Cardiac muscle cell (in vitro differentiated cells and primary cell): ENCODE results near the gene CACNA1E. TPM values are rescaled to one million over a fixed set of nuclear protein-coding genes. Genes with fewer than 3 reads are reported as not detected.

ENCODE experiments used
- DNase-seq, 2 donors: peaks; one replicate each; pipeline versions ENCODE4 v3.0.0 to v3.0.0-alpha.2; 2010 to 2017; ENCODE audit warnings: low read depth in 1 of 2, low spot score in 1 of 2
- H3K27ac ChIP-seq: fragments of 200-600 bp; sonication (generic); 2 replicates; pipeline ENCODE4 v1.5.1; 2016
- H3K27me3 ChIP-seq: fragments of 200-600 bp; sonication (generic); 2 replicates; pipeline ENCODE4 v1.6.0; 2016; ENCODE audit warnings: control low read depth
- H3K36me3 ChIP-seq: fragments of 200-600 bp; sonication (generic); 2 replicates; pipeline ENCODE4 v1.5.1; 2016; ENCODE audit warnings: control low read depth
- H3K4me1 ChIP-seq: fragments of 200-600 bp; sonication (generic); 2 replicates; pipeline ENCODE4 v1.8.1; 2017; ENCODE audit warnings: low read depth, mild to moderate bottlenecking, mixed run types
- H3K4me3 ChIP-seq: fragments of 200-600 bp; sonication (generic); 2 replicates; pipeline ENCODE4 v1.5.1; 2016; ENCODE audit warnings: mild to moderate bottlenecking
- H3K9me3 ChIP-seq: fragments of 200-600 bp; sonication (generic); 2 replicates; pipeline ENCODE4 v1.5.1; 2017; ENCODE audit warnings: low read depth, mild to moderate bottlenecking, control low read depth
- polyA plus RNA-seq: library from polyadenylated mRNA; unstranded; fragments of >200 nt; fragmentation: Nextera tagmentation; extraction: Ambion mirVana; gene quantifications from 2 replicates; pipeline ENCODE4 v1.2.1, GENCODE V29; 2016
- total RNA-seq: library from RNA; depleted of rRNA; stranded (reverse); fragments of >200 nt; gene quantifications from 2 replicates; pipeline ENCODE4 v1.2.3, GENCODE V29; 2016
- TF ChIP-seq, protein P1 (sequence below): IDR thresholded peaks from 2 replicates; pipeline ENCODE4 v1.5.1; 2012; ENCODE audit warnings: low read depth, mild to moderate bottlenecking, low read length

CACNA1E gene
- total and polyA plus RNA-seq, 2 experiments from 2014 or later, result 0.36 TPM; not detected in 1

DNA sequence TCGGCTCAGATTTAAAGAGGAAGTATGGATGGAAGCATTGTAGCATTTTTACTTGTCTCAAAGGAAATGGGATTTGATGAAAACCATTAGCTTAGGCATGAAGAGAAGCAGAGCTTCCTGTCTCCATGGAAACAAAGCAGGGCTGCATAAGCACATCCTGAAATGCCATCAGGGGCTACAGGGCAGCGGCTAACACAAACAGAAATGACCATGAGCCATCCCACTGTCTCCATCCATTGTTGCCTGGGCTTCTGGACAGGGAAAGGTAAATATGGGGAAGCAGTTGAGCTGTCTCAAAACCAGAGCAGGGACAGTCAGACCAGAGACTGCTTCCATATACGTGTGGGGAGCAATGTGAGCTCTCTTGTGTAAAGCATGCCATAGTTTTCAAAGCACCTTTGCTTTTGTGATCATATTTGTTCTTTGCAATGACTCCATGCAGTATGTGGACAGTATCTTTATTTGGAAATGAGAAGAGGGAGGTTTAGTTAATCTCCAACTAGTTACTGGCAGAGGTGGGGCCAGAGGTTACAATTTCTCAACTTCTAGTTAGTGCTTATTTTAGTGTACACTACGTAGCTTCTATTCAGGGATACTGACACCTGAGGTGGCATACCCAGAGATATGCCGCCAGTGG is 176.1 kb downstream of the CACNA1E start:
- H3K27me3 ChIP-seq, result peaks cover 2% of the 10 kb centered on the region
- H3K4me3 ChIP-seq, result no peak overlapping the region
- DNase-seq, result peak in 1 of 2 donors; percentile 5
- TF ChIP-seq, protein P1, sequence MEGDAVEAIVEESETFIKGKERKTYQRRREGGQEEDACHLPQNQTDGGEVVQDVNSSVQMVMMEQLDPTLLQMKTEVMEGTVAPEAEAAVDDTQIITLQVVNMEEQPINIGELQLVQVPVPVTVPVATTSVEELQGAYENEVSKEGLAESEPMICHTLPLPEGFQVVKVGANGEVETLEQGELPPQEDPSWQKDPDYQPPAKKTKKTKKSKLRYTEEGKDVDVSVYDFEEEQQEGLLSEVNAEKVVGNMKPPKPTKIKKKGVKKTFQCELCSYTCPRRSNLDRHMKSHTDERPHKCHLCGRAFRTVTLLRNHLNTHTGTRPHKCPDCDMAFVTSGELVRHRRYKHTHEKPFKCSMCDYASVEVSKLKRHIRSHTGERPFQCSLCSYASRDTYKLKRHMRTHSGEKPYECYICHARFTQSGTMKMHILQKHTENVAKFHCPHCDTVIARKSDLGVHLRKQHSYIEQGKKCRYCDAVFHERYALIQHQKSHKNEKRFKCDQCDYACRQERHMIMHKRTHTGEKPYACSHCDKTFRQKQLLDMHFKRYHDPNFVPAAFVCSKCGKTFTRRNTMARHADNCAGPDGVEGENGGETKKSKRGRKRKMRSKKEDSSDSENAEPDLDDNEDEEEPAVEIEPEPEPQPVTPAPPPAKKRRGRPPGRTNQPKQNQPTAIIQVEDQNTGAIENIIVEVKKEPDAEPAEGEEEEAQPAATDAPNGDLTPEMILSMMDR, result no peak
- no peaks in the 10 kb centered on the region for H3K4me1 ChIP-seq
- no peak overlapping the region for H3K27ac ChIP-seq
- no peaks in the 10 kb centered on the region for H3K36me3 ChIP-seq
- no peaks in the 10 kb centered on the region for H3K9me3 ChIP-seq

- H3K4me1 ChIP-seq, result no peaks in the 10 kb centered on the region
- peaks cover 6% of the 10 kb centered on the region for H3K27me3 ChIP-seq
- no peaks in the 10 kb centered on the region for H3K36me3 ChIP-seq
- H3K9me3 ChIP-seq, result no peaks in the 10 kb centered on the region
- H3K4me3 ChIP-seq, result no peak overlapping the region
- H3K27ac ChIP-seq, result no peak overlapping the region
- DNase-seq, result no peak
- TF ChIP-seq, protein P1, result no peak
These were observed 177.3 kb downstream of the CACNA1E start for GRCh38 chr1:181660621-181661020.

DNA sequence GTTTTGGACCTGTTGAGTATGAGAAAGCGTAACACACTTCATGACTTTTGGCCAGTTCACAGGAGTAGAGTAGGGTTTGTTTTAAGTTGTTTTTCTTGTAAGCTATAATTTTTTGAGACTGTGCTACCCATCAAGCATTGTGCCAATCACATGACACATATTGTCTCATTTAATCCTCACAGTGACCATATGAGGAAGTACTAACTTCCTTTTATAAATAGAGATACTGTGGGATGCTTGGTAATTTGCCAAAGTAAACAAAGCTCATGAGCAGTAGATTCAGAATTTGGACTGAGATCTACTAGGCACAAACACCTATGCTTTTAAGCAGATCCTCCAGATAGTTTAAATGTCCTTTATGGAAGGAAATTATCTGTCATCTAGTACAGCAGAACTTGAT is 178.3 kb downstream of the CACNA1E start:
- H3K27me3 ChIP-seq, result peaks cover 6% of the 10 kb centered on the region
- no peaks in the 10 kb centered on the region for H3K36me3 ChIP-seq
- DNase-seq, result no peak
- H3K27ac ChIP-seq, result no peak overlapping the region
- TF ChIP-seq, protein P1, result no peak
- no peaks in the 10 kb centered on the region for H3K9me3 ChIP-seq
- no peak overlapping the region for H3K4me3 ChIP-seq
- no peaks in the 10 kb centered on the region for H3K4me1 ChIP-seq

- Histone ChIP-seq H3K9me3 (no peaks in the 10 kb centered on the region), H3K36me3 (no peaks in the 10 kb centered on the region), H3K27me3 (peaks cover 6% of the 10 kb centered on the region), H3K4me3 (no peak overlapping the region), H3K4me1 (no peaks in the 10 kb centered on the region), H3K27ac (no peak overlapping the region)
- DNase-seq, result no peak
- TF ChIP-seq, protein P1, result no peak
These were observed 179.3 kb downstream of the CACNA1E start for GRCh38 chr1:181662606-181663005.

- H3K27me3 ChIP-seq, result peaks cover 6% of the 10 kb centered on the region
- TF ChIP-seq, protein P1, result no peak
- no peaks in the 10 kb centered on the region for H3K36me3 ChIP-seq
- no peak overlapping the region for H3K4me3 ChIP-seq
- H3K27ac ChIP-seq, result no peak overlapping the region
- no peaks in the 10 kb centered on the region for H3K4me1 ChIP-seq
- no peak for DNase-seq
- no peaks in the 10 kb centered on the region for H3K9me3 ChIP-seq
These were observed 181.2 kb downstream of the CACNA1E start for GRCh38 chr1:181664543-181664942.

DNA sequence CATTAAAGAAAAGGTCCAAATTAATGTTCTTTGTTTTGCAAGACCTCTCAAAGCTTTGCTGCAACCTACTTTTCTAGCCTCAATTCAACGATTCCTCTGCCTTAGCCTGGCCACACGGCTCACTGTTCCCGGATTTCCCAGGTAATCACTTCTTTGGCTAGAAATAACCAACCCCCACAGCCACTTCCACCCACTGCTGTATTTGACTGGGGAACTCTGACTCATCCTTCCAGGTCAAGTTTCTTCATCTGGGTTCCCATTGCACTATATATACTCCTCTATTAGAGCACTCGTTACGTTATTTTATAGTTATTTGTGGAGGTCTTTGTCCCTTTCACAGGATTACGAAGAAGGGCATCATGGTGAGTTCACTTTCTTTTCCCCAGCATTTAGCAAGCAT is 185.9 kb downstream of the CACNA1E start:
- Histone ChIP-seq H3K36me3 (no peaks in the 10 kb centered on the region), H3K9me3 (no peaks in the 10 kb centered on the region), H3K4me1 (no peaks in the 10 kb centered on the region), H3K27me3 (peaks cover 6% of the 10 kb centered on the region), H3K4me3 (no peak overlapping the region), H3K27ac (no peak overlapping the region)
- DNase-seq, result no peak
- TF ChIP-seq, protein P1, result no peak
